GM19023 (cell line): ENCODE measurements around the gene ATP6V1E1.
"Not testable (repeated sequence)": the region's sequence is repeated elsewhere in the genome, so short reads cannot be mapped to it uniquely, and the experiment has no call there.

ENCODE experiments used
- ATAC-seq: cut with Tn5 transposase; IDR thresholded peaks from one replicate; pipeline ENCODE4 v1.9.1; 2021; ENCODE audit warnings: mild to moderate bottlenecking, moderate library complexity; ENCODE audit not compliant: unreplicated experiment

The ATP6V1E1 gene

GRCh38 chr22:17628406-17629172 lies at the start of gene ATP6V1E1:
Gene ATP6V1E1, minus strand, starts transcription at chr22:17628749. Its CDS starts 114 bp downstream, at chr22:17628635.
- peak; percentile 100 for ATAC-seq

- no peak for ATAC-seq
Observed at GRCh38 chr22:17675584-17675983, 47.0 kb upstream of the ATP6V1E1 start.

- ATAC-seq, result no peak
Observed at GRCh38 chr22:17674152-17674551, 45.6 kb upstream of the ATP6V1E1 start.

- ATAC-seq, result no peak
Observed at GRCh38 chr22:17672417-17672991, 44.0 kb upstream of the ATP6V1E1 start.

GRCh38 chr22:17671521-17672092 lies 43.1 kb upstream of the ATP6V1E1 start:
- not testable (repeated sequence) for ATAC-seq

GRCh38 chr22:17665854-17666253 lies 37.3 kb upstream of the ATP6V1E1 start:
- ATAC-seq, result no peak

- ATAC-seq, result no peak
Observed at GRCh38 chr22:17665248-17665647, 36.7 kb upstream of the ATP6V1E1 start.

- ATAC-seq, result no peak
Observed at GRCh38 chr22:17664414-17665055, 36.0 kb upstream of the ATP6V1E1 start.

GRCh38 chr22:17656870-17657395 lies 28.4 kb upstream of the ATP6V1E1 start:
- no peak for ATAC-seq

- ATAC-seq, result no peak
Observed at GRCh38 chr22:17655289-17655688, 26.7 kb upstream of the ATP6V1E1 start.

- no peak for ATAC-seq
Observed at GRCh38 chr22:17648569-17648968, 20.0 kb upstream of the ATP6V1E1 start.

- ATAC-seq, result no peak
Observed at GRCh38 chr22:17647991-17648390, 19.4 kb upstream of the ATP6V1E1 start.

- ATAC-seq, result no peak
Observed at GRCh38 chr22:17647452-17647851, 18.9 kb upstream of the ATP6V1E1 start.

GRCh38 chr22:17642357-17642756 lies 13.8 kb upstream of the ATP6V1E1 start:
- ATAC-seq, result not testable (repeated sequence)

- no peak for ATAC-seq
Observed at GRCh38 chr22:17641269-17641668, 12.7 kb upstream of the ATP6V1E1 start.

GRCh38 chr22:17639247-17639741 lies 10.7 kb upstream of the ATP6V1E1 start:
- peak; percentile 33 for ATAC-seq

- ATAC-seq, result peak; percentile 95
Observed at GRCh38 chr22:17638432-17639246, 10.1 kb upstream of the ATP6V1E1 start, which contains the start of gene BCL2L13. Gene BCL2L13, plus strand, starts transcription at chr22:17638757. Its CDS starts 16,955 bp downstream, at chr22:17655712.

- peak; percentile 19 for ATAC-seq
Observed at GRCh38 chr22:17638182-17638431, 9.6 kb upstream of the ATP6V1E1 start.

- no peak for ATAC-seq
Observed at GRCh38 chr22:17637490-17638181, 9.1 kb upstream of the ATP6V1E1 start.

GRCh38 chr22:17636850-17637249 lies 8.3 kb upstream of the ATP6V1E1 start:
- not testable (repeated sequence) for ATAC-seq
